Astrocyte (in vitro differentiated cells and primary cell): ENCODE results near the gene NEK9.

Experiments
- EZH2 ChIP-seq: IDR thresholded peaks from 2 replicates; pipeline ENCODE4 v1.6.1; 2012; ENCODE audit warnings: mild to moderate bottlenecking, low read length, inconsistent platforms; ENCODE audit not compliant: insufficient read depth
- TF ChIP-seq, protein P1 (sequence below): IDR thresholded peaks from 2 replicates; pipeline ENCODE4 v1.5.1; 2011; ENCODE audit warnings: low read depth, mild to moderate bottlenecking, inconsistent platforms, low read length, moderate library complexity; ENCODE audit not compliant: insufficient read depth

DNA sequence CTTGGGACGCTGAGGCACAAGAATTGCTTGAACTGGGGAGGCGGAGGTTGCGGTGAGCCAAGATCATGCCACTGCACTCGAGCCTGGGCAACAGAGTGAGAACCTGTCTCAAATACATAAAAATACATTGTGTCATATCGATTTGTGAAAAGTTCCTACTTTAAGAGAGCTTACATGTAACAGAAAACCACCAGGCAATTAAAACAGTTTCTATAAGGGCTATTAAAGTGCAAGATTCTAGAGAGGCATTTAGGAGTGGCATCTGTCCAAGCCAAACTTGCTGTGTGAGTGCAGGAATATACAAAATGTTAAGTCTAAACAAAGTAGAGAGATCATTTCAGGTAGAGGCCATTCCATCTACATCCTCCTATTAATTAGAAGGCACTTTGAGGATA, 1.7 kb upstream of the NEK9 start:
- TF ChIP-seq, protein P1, sequence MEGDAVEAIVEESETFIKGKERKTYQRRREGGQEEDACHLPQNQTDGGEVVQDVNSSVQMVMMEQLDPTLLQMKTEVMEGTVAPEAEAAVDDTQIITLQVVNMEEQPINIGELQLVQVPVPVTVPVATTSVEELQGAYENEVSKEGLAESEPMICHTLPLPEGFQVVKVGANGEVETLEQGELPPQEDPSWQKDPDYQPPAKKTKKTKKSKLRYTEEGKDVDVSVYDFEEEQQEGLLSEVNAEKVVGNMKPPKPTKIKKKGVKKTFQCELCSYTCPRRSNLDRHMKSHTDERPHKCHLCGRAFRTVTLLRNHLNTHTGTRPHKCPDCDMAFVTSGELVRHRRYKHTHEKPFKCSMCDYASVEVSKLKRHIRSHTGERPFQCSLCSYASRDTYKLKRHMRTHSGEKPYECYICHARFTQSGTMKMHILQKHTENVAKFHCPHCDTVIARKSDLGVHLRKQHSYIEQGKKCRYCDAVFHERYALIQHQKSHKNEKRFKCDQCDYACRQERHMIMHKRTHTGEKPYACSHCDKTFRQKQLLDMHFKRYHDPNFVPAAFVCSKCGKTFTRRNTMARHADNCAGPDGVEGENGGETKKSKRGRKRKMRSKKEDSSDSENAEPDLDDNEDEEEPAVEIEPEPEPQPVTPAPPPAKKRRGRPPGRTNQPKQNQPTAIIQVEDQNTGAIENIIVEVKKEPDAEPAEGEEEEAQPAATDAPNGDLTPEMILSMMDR: no peak
- no peak for TF ChIP-seq EZH2
